Stimulated activated CD4-positive, alpha-beta T cell treated with anti-CD3 and anti-CD28 coated beads, Interleukin-4, amount 100 ng/mL, for 48 hours (primary cell): ENCODE data around the gene TGFBR2.
"Not testable (repeated sequence)": the region's sequence is repeated elsewhere in the genome, so short reads cannot be mapped to it uniquely, and the experiment has no call there.

Source experiments
- DNase-seq, 2 donors: peaks; one replicate each; pipeline ENCODE4 v3.0.0-alpha.2; 2020; ENCODE audit warnings: low read depth in 2 of 2

Gene TGFBR2

DNA sequence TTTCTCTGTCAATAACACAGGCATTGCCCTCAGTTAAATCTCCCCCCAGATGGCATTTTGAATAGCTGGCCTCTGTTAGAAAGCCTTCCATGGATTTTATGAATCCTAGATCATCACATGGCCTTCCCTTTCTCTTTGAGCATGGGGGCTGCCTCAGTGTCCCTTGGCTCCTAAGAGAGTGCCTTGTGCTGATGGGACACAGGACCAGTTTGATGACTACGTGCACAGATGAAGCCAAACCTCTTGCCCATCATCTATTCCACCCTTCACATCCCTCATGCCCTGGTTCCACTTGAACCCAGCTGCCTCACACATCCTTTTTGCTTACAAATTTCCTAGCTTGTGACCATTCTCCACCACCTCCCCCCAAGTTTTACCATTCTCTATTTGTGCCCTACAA is 12.9 kb downstream of the TGFBR2 start:
- DNase-seq = no peak

DNA sequence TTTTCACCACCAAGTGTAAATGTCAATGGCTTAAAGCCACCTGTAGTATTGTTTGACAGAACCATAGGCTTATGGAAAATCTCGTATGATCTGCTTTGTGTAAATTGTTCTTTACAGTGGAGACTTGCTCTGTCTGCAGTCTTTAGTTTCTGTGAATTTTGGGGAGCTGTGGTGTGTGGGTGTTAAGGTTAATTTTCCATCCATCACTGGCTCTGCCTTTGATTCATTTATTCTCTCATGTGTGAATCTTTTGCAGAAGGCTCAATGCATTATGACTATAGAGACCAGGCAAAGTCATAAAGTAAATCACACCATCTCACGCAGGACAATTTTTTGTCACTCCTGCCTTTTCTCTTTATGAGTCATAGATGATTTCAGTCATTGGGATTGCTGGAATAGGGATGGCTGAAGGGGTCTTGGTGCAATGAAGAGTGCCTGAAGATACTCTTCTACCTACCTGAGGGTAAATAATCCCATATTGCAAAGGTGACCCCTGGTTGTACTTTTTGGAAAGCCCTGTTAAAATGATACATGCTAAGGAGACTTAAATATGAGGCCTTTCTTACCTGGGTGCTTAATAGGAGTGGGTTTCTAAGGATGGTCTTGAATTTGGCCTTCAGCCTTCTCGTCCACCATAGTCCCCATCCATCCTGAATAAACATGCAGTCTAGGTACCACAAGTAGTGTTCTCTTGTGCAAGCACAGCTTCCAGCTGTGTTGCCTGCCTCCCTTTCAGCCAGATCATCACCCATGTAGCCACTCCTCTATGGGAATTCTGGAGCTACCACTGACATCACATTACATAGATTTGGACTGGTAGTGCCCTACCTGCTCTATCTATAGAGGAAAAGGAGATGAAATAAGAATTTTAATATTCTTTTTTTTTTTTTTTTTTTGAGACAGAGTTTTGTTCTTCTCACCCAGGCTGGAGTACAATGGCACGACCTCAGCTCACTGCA is 14.3 kb downstream of the TGFBR2 start:
- DNase-seq = peak in 1 of 2 donors; percentile 45

GRCh38 chr3:30621576-30621975 is 15.2 kb downstream of the TGFBR2 start:
- no peak for DNase-seq

- no peak for DNase-seq
Measured at GRCh38 chr3:30622047-30622545, 15.7 kb downstream of the TGFBR2 start.

DNA sequence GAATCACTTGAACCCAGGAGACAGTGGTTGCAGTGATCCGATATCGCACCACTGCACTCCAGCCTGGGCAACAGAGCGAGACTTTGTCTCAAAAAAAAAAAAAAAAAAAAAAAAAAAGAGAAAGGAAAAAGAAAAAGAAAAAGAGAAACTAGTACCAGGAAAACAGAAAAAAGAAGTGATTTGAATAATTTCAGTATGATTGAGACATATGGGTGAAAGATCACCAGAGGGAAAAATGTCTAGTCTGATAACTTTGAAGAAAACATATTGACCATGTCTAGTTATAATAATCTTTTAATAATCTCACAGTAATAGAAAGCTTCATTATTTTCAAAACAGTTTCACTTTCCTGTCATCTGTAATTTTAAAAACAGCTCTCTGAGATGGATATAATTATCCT is 16.4 kb downstream of the TGFBR2 start:
- DNase-seq = no peak

- DNase-seq = no peak
Measured at GRCh38 chr3:30623351-30623750, 16.9 kb downstream of the TGFBR2 start.

DNA sequence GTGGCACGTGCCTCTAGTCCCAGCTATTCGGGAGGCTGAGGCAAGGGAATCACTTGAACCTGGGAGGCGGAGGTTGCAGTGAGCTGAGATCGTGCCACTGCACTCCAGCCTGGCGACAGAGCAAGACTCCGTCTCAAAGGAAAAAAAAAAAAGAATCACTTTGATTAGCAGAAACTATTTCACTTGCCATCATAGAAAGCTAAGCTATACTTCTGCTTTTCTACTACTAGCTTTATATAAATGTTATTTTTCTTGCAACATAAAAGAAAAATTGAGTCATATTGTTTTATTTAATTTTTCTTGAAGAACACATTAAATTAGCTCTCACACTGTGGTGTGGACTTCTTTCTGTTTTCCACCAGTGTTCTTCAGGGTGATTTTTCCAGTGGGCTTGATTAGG is 18.1 kb downstream of the TGFBR2 start:
- DNase-seq = not testable (repeated sequence)

- DNase-seq = no peak
Measured at GRCh38 chr3:30625541-30626438, 19.4 kb downstream of the TGFBR2 start.

DNA sequence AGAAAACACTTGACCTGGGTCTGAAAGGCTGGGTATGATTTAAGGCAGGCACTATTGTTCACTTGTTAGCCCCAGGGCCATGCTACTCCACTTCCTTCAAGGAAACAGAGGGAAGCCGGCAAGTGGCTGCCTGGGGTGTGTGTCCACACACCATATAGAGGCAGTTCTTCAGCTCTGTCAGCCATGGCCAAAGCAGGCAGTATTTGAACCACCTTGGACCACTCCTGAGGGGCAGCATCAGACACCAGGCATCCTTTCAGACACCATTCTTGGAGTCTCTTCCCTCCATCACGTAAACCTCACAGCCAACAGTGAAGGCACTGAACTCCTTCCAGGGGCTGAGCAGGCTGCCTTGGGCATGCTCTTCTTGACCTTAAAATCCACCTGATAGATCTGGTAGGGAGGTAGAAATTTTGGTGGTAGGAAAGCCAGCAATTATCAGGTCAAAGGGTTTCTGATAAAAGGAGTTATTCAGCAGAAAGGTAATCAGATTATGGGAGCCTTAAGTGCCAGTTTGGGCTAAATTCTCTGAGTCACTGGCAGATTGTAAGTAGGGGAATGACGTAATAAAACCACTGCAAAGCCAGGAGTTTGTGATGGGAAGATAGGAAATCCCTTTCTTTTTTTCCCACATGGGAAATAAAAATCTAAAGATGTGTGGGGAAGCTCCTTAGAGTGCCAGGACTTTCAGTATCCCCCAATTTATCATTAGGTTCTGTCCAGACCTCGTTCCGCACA is 20.2 kb downstream of the TGFBR2 start:
- no peak for DNase-seq

GRCh38 chr3:30628205-30628900 is 22.0 kb downstream of the TGFBR2 start:
- DNase-seq = no peak

GRCh38 chr3:30628901-30629590 is 22.6 kb downstream of the TGFBR2 start:
- DNase-seq = no peak

GRCh38 chr3:30629746-30630145 is 23.3 kb downstream of the TGFBR2 start:
- no peak for DNase-seq

- DNase-seq = no peak
Measured at GRCh38 chr3:30630238-30631030, 24.0 kb downstream of the TGFBR2 start.

DNA sequence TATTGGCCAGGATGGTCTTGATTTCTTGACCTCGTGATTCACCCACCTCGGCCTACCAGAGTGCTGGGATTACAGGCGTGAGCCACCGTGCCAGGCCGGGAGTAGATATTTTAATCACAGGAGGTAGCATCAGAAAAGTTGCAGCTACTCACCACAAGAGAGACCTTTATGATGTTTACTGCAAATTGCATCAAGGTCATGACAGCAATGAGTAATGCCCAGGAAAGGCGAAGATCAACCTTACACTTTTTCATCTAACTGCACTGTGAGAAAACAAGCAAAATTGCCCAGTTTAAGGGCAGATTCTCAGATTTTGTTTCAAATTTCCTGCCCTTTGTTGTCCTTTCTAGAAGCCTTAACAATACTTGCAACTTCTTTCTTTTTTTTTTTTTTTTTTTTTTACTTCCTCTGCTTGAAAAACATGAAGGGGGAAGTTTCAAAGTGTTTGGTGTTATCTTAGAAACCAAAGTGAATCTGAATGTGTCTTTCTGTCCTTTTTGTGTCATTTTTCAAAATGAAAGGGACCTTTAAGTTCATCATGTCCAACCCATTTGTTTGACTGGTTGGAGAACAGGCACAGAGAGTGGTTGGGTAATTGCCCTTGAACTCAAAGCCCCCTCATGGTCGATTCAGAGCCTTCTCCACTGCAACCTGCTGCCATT is 25.0 kb downstream of the TGFBR2 start:
- peak in 1 of 2 donors; percentile 49 for DNase-seq

DNA sequence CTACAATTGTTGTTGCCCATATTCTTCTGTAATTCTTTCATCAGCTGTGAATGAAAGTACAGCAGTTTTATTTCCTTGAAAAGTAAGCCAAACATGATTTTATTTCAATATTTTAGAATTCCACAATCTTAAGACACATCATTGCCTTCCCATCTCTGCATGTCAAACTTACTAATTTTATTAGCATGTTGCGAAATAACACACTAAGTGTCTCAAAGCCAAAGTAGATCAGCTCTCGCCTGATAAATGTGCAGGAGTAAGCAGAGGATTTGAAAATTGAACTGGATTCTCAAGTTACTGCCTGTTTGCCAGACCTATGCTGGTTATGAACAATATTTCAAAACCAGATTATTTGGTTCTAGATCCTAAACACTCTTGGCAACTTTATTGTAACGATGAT is 25.7 kb downstream of the TGFBR2 start:
- DNase-seq = no peak

- no peak for DNase-seq
Measured at GRCh38 chr3:30632521-30632920, 26.1 kb downstream of the TGFBR2 start.

GRCh38 chr3:30633718-30634117 is 27.3 kb downstream of the TGFBR2 start:
- DNase-seq = no peak

GRCh38 chr3:30634761-30635735 is 28.6 kb downstream of the TGFBR2 start:
- DNase-seq = no peak
